Right atrium auricular region (tissue), 2 donors: Measurements from ENCODE around the gene SFXN2. TPM values are rescaled to one million over a fixed set of nuclear protein-coding genes. Genes with fewer than 3 reads are reported as not detected.

ENCODE experiments used
- DNase-seq: peaks from one replicate; pipeline ENCODE4 v3.0.0-alpha.2; 2019; ENCODE audit warnings: low spot score
- H3K27ac ChIP-seq, 2 donors: fragments of 200-600 bp; sonication (generic); 1 replicate in 1 of 2; 2 replicates in 1 of 2; pipeline ENCODE4 v1.5.1; 2016 to 2019
- H3K27me3 ChIP-seq, 2 donors: fragments of 200-600 bp; sonication (generic); one replicate each; pipeline versions ENCODE4 v1.5.1 to v1.6.0; 2017 to 2019
- H3K36me3 ChIP-seq: fragments of 200-600 bp; sonication (generic); one replicate; pipeline ENCODE4 v1.5.1; 2016
- H3K4me1 ChIP-seq, 2 donors: fragments of 200-600 bp; sonication (generic); one replicate each; pipeline versions ENCODE4 v1.5.1 to v1.6.0; 2017 to 2019
- H3K4me3 ChIP-seq, 2 donors: fragments of 200-600 bp; sonication (generic); 1 replicate in 1 of 2; 2 replicates in 1 of 2; pipeline ENCODE4 v1.5.1; 2017 to 2019; ENCODE audit warnings: mild to moderate bottlenecking in 1 of 2, moderate library complexity in 1 of 2
- H3K9me3 ChIP-seq, 2 donors: fragments of 200-600 bp; sonication (generic); one replicate each; pipeline ENCODE4 v1.5.1; 2019
- CTCF ChIP-seq, 2 donors: fragments of 200-600 bp; sonication (generic); IDR thresholded peaks; one replicate each; pipeline ENCODE4 v1.5.1; 2019; ENCODE audit warnings: antibody characterized with exemption in 2 of 2
- total RNA-seq, 2 donors: library from RNA; depleted of rRNA; stranded (reverse); fragments of >200 nt; gene quantifications; one replicate each; pipeline ENCODE4 v1.1.0, GENCODE V29; 2016

SFXN2 gene
- total RNA-seq, 2 donors from 2014 or later = 0.59 to 2.7 TPM

DNA sequence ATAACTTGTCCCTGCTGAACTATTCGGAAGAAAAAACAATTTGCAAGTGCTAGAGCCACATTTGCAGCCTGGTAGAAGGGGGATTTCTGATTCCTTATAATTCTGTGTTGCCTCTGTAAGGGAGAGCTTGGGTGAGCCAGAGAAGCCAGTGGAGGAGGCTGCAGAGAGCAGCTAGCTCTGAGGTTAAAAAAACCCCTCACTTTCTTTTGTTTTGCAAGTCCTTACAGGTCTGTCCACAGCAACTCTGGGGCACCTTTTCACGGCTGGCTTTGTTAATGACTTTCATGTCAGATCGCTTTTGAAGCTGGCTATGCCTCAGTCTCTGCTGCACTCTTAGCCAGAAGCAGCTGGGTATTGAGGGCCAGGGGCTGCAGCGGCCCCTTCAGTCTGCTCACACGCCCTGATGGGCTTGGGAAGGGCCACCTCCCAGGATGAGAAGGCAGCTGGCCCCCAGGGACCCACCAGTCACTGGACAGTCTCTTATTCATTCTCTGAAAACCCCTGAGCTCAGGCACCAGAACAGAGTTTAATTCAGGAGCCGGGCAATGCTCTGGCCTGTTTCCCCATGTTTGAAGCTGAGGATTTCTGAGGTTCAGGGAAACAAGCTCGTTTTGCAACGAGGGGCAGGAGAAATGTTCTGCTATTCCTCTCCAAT lies 39.3 kb upstream of the SFXN2 start:
- peak overlapping the region; percentile 82 to 90 for H3K27ac ChIP-seq
- H3K4me3 ChIP-seq = no peak overlapping the region
- H3K9me3 ChIP-seq = no peaks in the 10 kb centered on the region
- TF ChIP-seq CTCF (IDR thresholded peaks at IDR 0.05) = no peak
- no peaks in the 10 kb centered on the region for H3K27me3 ChIP-seq
- no peaks in the 10 kb centered on the region for H3K36me3 ChIP-seq
- no peak for DNase-seq
- H3K4me1 ChIP-seq = peaks cover 0 to 89% of the 10 kb centered on the region in 2 donors

GRCh38 chr10:102675666-102676533 lies 38.5 kb upstream of the SFXN2 start:
- TF ChIP-seq CTCF (IDR thresholded peaks at IDR 0.05) = no peak
- DNase-seq = no peak
- no peaks in the 10 kb centered on the region for H3K36me3 ChIP-seq
- H3K4me3 ChIP-seq = no peak overlapping the region
- peaks cover 0 to 82% of the 10 kb centered on the region in 2 donors for H3K4me1 ChIP-seq
- no peaks in the 10 kb centered on the region for H3K9me3 ChIP-seq
- H3K27me3 ChIP-seq = no peaks in the 10 kb centered on the region
- peak overlapping the region; percentile 82 to 90 for H3K27ac ChIP-seq

DNA sequence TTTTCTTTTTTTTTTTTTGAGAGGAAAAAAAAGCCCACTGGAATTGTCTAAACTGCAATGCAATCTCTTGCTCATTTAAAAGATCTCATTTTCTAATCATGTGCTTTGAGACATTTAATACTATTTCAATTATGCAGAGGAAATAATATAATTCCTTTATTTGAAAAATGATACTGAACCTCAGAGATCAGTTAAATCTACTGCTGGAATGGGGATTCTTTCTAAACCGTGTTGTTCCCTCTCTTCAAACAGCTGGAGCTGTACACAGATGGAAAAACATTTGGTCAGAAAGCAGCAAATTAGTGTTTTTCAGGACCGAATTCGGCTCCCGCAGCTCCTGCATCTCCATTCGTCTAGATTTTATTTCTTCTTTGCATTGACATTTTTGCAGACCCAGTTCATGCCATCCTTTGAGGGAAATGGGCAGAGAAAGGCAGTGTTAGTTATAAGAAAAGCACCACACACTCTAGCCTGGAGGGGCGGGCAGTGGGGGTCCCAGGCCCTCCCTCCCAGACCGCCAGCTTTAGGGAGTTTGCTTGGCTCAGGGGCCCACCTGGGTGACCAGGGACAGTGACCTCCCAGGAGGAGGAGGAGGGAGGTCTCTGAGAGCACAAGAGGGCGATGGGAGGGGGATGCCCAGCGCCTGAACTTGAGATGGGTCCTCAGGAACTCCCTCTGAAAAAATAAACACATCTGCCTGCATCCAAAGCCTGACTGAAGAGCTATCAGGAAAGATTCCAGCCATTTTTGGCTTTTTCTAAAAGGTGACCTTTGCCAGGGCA lies 37.7 kb upstream of the SFXN2 start:
- Histone ChIP-seq H3K36me3 (no peaks in the 10 kb centered on the region), H3K9me3 (no peaks in the 10 kb centered on the region), H3K27me3 (no peaks in the 10 kb centered on the region), H3K4me1 (peaks cover 0 to 77% of the 10 kb centered on the region in 2 donors), H3K4me3 (no peak overlapping the region), H3K27ac (peak overlapping the region; percentile 12 to 66)
- no peak for TF ChIP-seq CTCF (IDR thresholded peaks at IDR 0.05)
- no peak for DNase-seq

DNA sequence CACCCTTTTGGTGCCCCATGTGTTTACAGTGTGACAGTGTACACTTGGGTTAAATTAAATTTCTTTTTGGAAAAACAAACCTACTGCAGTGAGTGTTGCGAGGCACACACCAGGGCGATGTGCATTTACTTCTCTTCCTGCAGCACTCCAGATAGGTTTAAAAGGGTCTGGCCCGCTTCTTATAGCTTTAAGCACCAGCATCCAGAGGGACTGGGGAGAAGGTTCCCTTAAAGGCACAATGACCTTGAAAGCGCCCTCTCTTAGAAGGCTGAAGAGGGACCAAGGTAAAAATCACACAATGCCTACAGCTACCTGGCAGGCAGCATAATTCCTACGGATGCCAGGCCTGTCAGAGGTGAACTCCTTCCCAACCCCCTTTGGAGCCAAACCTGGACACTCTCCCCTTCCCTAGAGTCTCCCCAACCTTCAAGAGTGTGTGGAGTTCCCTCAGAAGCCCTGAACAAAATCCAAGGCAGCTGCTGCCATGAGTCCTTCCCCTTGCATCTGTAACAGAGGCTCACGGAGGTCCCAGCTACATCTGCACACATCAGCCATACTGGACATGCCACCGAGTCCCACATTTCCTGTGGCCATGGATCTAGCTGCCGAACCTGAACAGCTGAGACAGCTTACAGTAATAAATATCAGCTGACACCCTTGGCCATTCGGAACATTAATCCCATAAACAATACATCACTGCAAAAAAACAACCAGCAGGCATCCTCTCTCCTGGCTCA lies 36.9 kb upstream of the SFXN2 start:
- Histone ChIP-seq H3K27ac (peak overlapping the region; percentile 55 to 66), H3K4me1 (peaks cover 0 to 69% of the 10 kb centered on the region in 2 donors), H3K9me3 (no peaks in the 10 kb centered on the region), H3K27me3 (no peaks in the 10 kb centered on the region), H3K4me3 (no peak overlapping the region), H3K36me3 (no peaks in the 10 kb centered on the region)
- DNase-seq = no peak
- no peak for TF ChIP-seq CTCF (IDR thresholded peaks at IDR 0.05)

DNA sequence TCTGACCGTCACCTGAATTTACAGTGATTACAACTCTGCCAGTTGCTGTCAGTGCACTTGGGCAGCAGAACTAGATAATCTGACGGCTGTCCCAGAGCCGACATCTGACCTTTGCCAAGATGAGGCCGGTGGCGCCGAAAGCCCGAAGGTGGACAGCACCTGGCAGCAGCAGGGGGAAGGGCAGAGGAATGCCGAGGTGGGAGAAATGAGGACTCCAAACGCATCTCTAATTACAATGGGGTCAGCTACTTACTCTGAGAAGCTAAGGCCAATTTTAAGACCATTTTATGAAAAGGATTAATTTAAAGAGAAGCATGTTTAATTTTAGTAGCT lies 36.4 kb upstream of the SFXN2 start:
- Histone ChIP-seq H3K36me3 (no peaks in the 10 kb centered on the region), H3K4me1 (peaks cover 0 to 65% of the 10 kb centered on the region in 2 donors), H3K9me3 (no peaks in the 10 kb centered on the region), H3K4me3 (no peak overlapping the region), H3K27ac (peak overlapping the region; percentile 55 to 66), H3K27me3 (no peaks in the 10 kb centered on the region)
- TF ChIP-seq CTCF (IDR thresholded peaks at IDR 0.05) = no peak
- no peak for DNase-seq
